ENCODE measurements around the gene MAOA.
"Not testable (repeated sequence)": the region's sequence is repeated elsewhere in the genome, so short reads cannot be mapped to it uniquely, and the experiment has no call there.

Gene MAOA

GRCh38 chrX:43718081-43718480, 62.0 kb downstream of the MAOA start:
- DNase-seq (ENCODE audit: low spot score) = no peak

GRCh38 chrX:43718546-43718945, 62.4 kb downstream of the MAOA start:
- no peak for DNase-seq (ENCODE audit: low spot score)

- DNase-seq (ENCODE audit: low spot score) = no peak
Observed at GRCh38 chrX:43718956-43719355, 62.9 kb downstream of the MAOA start.

- DNase-seq (ENCODE audit: low spot score) = no peak
Observed at GRCh38 chrX:43720082-43720481, 64.0 kb downstream of the MAOA start.

GRCh38 chrX:43720961-43721360, 64.9 kb downstream of the MAOA start:
- DNase-seq (ENCODE audit: low spot score) = no peak

- not testable (repeated sequence) for DNase-seq (ENCODE audit: low spot score)
Observed at GRCh38 chrX:43725227-43725626, 69.1 kb downstream of the MAOA start.

GRCh38 chrX:43727254-43727653, 71.2 kb downstream of the MAOA start:
- DNase-seq (ENCODE audit: low spot score) = not testable (repeated sequence)

GRCh38 chrX:43728002-43728401, 71.9 kb downstream of the MAOA start:
- DNase-seq (ENCODE audit: low spot score) = no peak

GRCh38 chrX:43728966-43729365, 72.9 kb downstream of the MAOA start:
- DNase-seq (ENCODE audit: low spot score) = no peak

GRCh38 chrX:43731086-43731485, 75.0 kb downstream of the MAOA start:
- no peak for DNase-seq (ENCODE audit: low spot score)

GRCh38 chrX:43733699-43734098, 77.6 kb downstream of the MAOA start:
- no peak for DNase-seq (ENCODE audit: low spot score)

GRCh38 chrX:43734444-43734843, 78.3 kb downstream of the MAOA start:
- DNase-seq (ENCODE audit: low spot score) = no peak

GRCh38 chrX:43735534-43735933, 79.4 kb downstream of the MAOA start:
- no peak for DNase-seq (ENCODE audit: low spot score)

GRCh38 chrX:43735957-43736356, 79.9 kb downstream of the MAOA start:
- DNase-seq (ENCODE audit: low spot score) = no peak

GRCh38 chrX:43741843-43742573, 85.9 kb downstream of the MAOA start:
- DNase-seq (ENCODE audit: low spot score) = no peak

GRCh38 chrX:43743100-43743822, 87.2 kb downstream of the MAOA start:
- no peak for DNase-seq (ENCODE audit: low spot score)

- no peak for DNase-seq (ENCODE audit: low spot score)
Observed at GRCh38 chrX:43744284-43744683, 88.2 kb downstream of the MAOA start.

- DNase-seq (ENCODE audit: low spot score) = no peak
Observed at GRCh38 chrX:43745938-43746721, 90.0 kb downstream of the MAOA start.

- DNase-seq (ENCODE audit: low spot score) = no peak
Observed at GRCh38 chrX:43747476-43747875, 91.4 kb downstream of the MAOA start.

- peak; percentile 66 for DNase-seq (ENCODE audit: low spot score)
Observed at GRCh38 chrX:43750248-43750676, 94.2 kb downstream of the MAOA start.

GRCh38 chrX:43753637-43754036, 97.5 kb downstream of the MAOA start:
- DNase-seq (ENCODE audit: low spot score) = no peak

GRCh38 chrX:43756076-43756475, 100.0 kb downstream of the MAOA start:
- DNase-seq (ENCODE audit: low spot score) = no peak

GRCh38 chrX:43758044-43758443, 101.9 kb downstream of the MAOA start:
- no peak for DNase-seq (ENCODE audit: low spot score)
